IPS-NIHi7 (cell line): Measurements from ENCODE around the gene CHRNA3.
"Not testable (repeated sequence)": the region's sequence is repeated elsewhere in the genome, so short reads cannot be mapped to it uniquely, and the experiment has no call there.

ENCODE experiments used
- DNase-seq: peaks from one replicate; pipeline ENCODE4 v3.0.0; 2012; ENCODE audit warnings: mixed read lengths; ENCODE audit errors: extremely low spot score

The CHRNA3 gene

GRCh38 chr15:78560201-78560600 lies 60.6 kb downstream of the CHRNA3 start:
- not testable (repeated sequence) for DNase-seq

GRCh38 chr15:78552597-78552996 lies 68.2 kb downstream of the CHRNA3 start:
- DNase-seq: no peak

GRCh38 chr15:78551902-78552301 lies 68.9 kb downstream of the CHRNA3 start:
- DNase-seq: no peak

- DNase-seq: no peak
Measured at GRCh38 chr15:78550815-78551214, 70.0 kb downstream of the CHRNA3 start.

GRCh38 chr15:78550194-78550593 lies 70.6 kb downstream of the CHRNA3 start:
- no peak for DNase-seq
